ENCODE data around the gene MARK3.
"Not testable (repeated sequence)": the region's sequence is repeated elsewhere in the genome, so short reads cannot be mapped to it uniquely, and the experiment has no call there.

Gene MARK3

GRCh38 chr14:103385152-103385928 lies at the start of gene MARK3:
TSS of gene MARK3 (plus strand) at chr14:103385415. CDS start at chr14:103386030, 615 bp downstream.
- DNase-seq, result peak; percentile 94
- in situ Hi-C loops (cut with HindIII; ENCODE audit: low pct_ligation_motif_present, low pct_unique_long_range_greater_than_20kb, low sequenced_read_pairs), result no loop called here

GRCh38 chr14:103336191-103336590 lies 49.0 kb upstream of the MARK3 start:
- in situ Hi-C loops (cut with HindIII; ENCODE audit: low pct_ligation_motif_present, low pct_unique_long_range_greater_than_20kb, low sequenced_read_pairs), result no loop called here
- DNase-seq, result no peak

- DNase-seq, result no peak
- in situ Hi-C loops (cut with HindIII; ENCODE audit: low pct_ligation_motif_present, low pct_unique_long_range_greater_than_20kb, low sequenced_read_pairs), result no loop called here
Measured at GRCh38 chr14:103337794-103338193, 47.4 kb upstream of the MARK3 start.

GRCh38 chr14:103339561-103339960 lies 45.7 kb upstream of the MARK3 start:
- in situ Hi-C loops (cut with HindIII; ENCODE audit: low pct_ligation_motif_present, low pct_unique_long_range_greater_than_20kb, low sequenced_read_pairs), result no loop called here
- DNase-seq, result no peak

- in situ Hi-C loops (cut with HindIII; ENCODE audit: low pct_ligation_motif_present, low pct_unique_long_range_greater_than_20kb, low sequenced_read_pairs), result no loop called here
Measured at GRCh38 chr14:103340480-103341212, 44.6 kb upstream of the MARK3 start.

GRCh38 chr14:103341250-103342129 lies 43.7 kb upstream of the MARK3 start:
- no peak for DNase-seq
- in situ Hi-C loops (cut with HindIII; ENCODE audit: low pct_ligation_motif_present, low pct_unique_long_range_greater_than_20kb, low sequenced_read_pairs), result no loop called here

More at GRCh38 chr14:103340480-103341212, 44.6 kb upstream of the MARK3 start:
- no peak for DNase-seq

GRCh38 chr14:103343164-103343879 lies 41.9 kb upstream of the MARK3 start:
- in situ Hi-C loops (cut with HindIII; ENCODE audit: low pct_ligation_motif_present, low pct_unique_long_range_greater_than_20kb, low sequenced_read_pairs), result no loop called here
- DNase-seq, result no peak

- in situ Hi-C loops (cut with HindIII; ENCODE audit: low pct_ligation_motif_present, low pct_unique_long_range_greater_than_20kb, low sequenced_read_pairs), result no loop called here
- no peak for DNase-seq
Measured at GRCh38 chr14:103343905-103344797, 41.1 kb upstream of the MARK3 start.

GRCh38 chr14:103346286-103346685 lies 38.9 kb upstream of the MARK3 start:
- in situ Hi-C loops (cut with HindIII; ENCODE audit: low pct_ligation_motif_present, low pct_unique_long_range_greater_than_20kb, low sequenced_read_pairs), result no loop called here
- no peak for DNase-seq

- DNase-seq, result no peak
- in situ Hi-C loops (cut with HindIII; ENCODE audit: low pct_ligation_motif_present, low pct_unique_long_range_greater_than_20kb, low sequenced_read_pairs), result no loop called here
Measured at GRCh38 chr14:103347091-103347815, 38.0 kb upstream of the MARK3 start.

GRCh38 chr14:103348154-103348553 lies 37.1 kb upstream of the MARK3 start:
- no peak for DNase-seq
- in situ Hi-C loops (cut with HindIII; ENCODE audit: low pct_ligation_motif_present, low pct_unique_long_range_greater_than_20kb, low sequenced_read_pairs), result no loop called here

GRCh38 chr14:103349982-103350381 lies 35.2 kb upstream of the MARK3 start:
- DNase-seq, result no peak
- in situ Hi-C loops (cut with HindIII; ENCODE audit: low pct_ligation_motif_present, low pct_unique_long_range_greater_than_20kb, low sequenced_read_pairs), result no loop called here

- in situ Hi-C loops (cut with HindIII; ENCODE audit: low pct_ligation_motif_present, low pct_unique_long_range_greater_than_20kb, low sequenced_read_pairs), result no loop called here
- DNase-seq, result no peak
Measured at GRCh38 chr14:103353362-103353761, 31.9 kb upstream of the MARK3 start.

GRCh38 chr14:103354141-103354540 lies 31.1 kb upstream of the MARK3 start:
- DNase-seq, result no peak
- in situ Hi-C loops (cut with HindIII; ENCODE audit: low pct_ligation_motif_present, low pct_unique_long_range_greater_than_20kb, low sequenced_read_pairs), result no loop called here

- in situ Hi-C loops (cut with HindIII; ENCODE audit: low pct_ligation_motif_present, low pct_unique_long_range_greater_than_20kb, low sequenced_read_pairs), result no loop called here
Measured at GRCh38 chr14:103356024-103356682, 29.1 kb upstream of the MARK3 start.

GRCh38 chr14:103357552-103357951 lies 27.7 kb upstream of the MARK3 start:
- DNase-seq; in situ Hi-C loops (cut with HindIII; ENCODE audit: low pct_ligation_motif_present, low pct_unique_long_range_greater_than_20kb, low sequenced_read_pairs): not testable (repeated sequence)

More at GRCh38 chr14:103356024-103356682, 29.1 kb upstream of the MARK3 start:
- no peak for DNase-seq

Measured in ACHN (cell line).